MM.1S (cell line): Measurements from ENCODE around the gene GREB1.

Experiments used
- DNase-seq: peaks from one replicate; pipeline ENCODE4 v3.0.0-alpha.2; 2015
- H2AFZ ChIP-seq: fragments of 300-600 bp; sonication (generic); 2 replicates; pipeline ENCODE4 v1.6.0; 2016; ENCODE audit warnings: antibody characterized with exemption, low read length
- H3F3A ChIP-seq: fragments of 300-600 bp; sonication (generic); 2 replicates; pipeline ENCODE4 v1.6.1; 2016; ENCODE audit warnings: mild to moderate bottlenecking, antibody characterized with exemption, low read length, moderate library complexity, mixed read lengths; ENCODE audit not compliant: insufficient read depth
- H3K27ac ChIP-seq: fragments of 300-600 bp; sonication (generic); 2 replicates; pipeline ENCODE4 v1.5.1; 2016; ENCODE audit warnings: mild to moderate bottlenecking, low read length
- H3K27me3 ChIP-seq: fragments of 300-600 bp; sonication (generic); replicated peaks from 2 replicates; pipeline ENCODE4 v1.6.0; 2016; ENCODE audit warnings: low read length; ENCODE audit not compliant: insufficient read depth
- H3K36me3 ChIP-seq: fragments of 300-600 bp; sonication (generic); replicated peaks from 2 replicates; pipeline ENCODE4 v1.6.1; 2016; ENCODE audit warnings: mild to moderate bottlenecking, low read length, mixed read lengths; ENCODE audit not compliant: insufficient read depth
- H3K4me1 ChIP-seq: fragments of 300-600 bp; sonication (generic); 2 replicates; pipeline ENCODE4 v1.6.1; 2016; ENCODE audit warnings: low read length, mixed read lengths
- H3K4me2 ChIP-seq: fragments of 300-600 bp; sonication (generic); 2 replicates; pipeline ENCODE4 v1.6.0; 2016; ENCODE audit warnings: low read depth, low read length
- H3K4me3 ChIP-seq: fragments of 300-600 bp; sonication (generic); 2 replicates; pipeline ENCODE4 v1.5.1; 2016; ENCODE audit warnings: low read length, mixed read lengths
- H3K79me2 ChIP-seq: fragments of 300-600 bp; sonication (generic); 2 replicates; pipeline ENCODE4 v1.6.1; 2016; ENCODE audit warnings: mixed run types, low read length, mixed read lengths
- H3K9ac ChIP-seq: fragments of 300-600 bp; sonication (generic); 2 replicates; pipeline ENCODE4 v1.6.1; 2016; ENCODE audit warnings: low read length, mixed read lengths
- H3K9me2 ChIP-seq: fragments of 300-600 bp; sonication (generic); replicated peaks from 2 replicates; pipeline ENCODE4 v1.6.1; 2016; ENCODE audit warnings: mild to moderate bottlenecking, low read length, mixed read lengths; ENCODE audit not compliant: insufficient read depth
- H3K9me3 ChIP-seq: fragments of 300-600 bp; sonication (generic); replicated peaks from 2 replicates; pipeline ENCODE4 v1.6.1; 2016; ENCODE audit warnings: mild to moderate bottlenecking, low read length, mixed read lengths; ENCODE audit not compliant: insufficient read depth
- H4K20me1 ChIP-seq: fragments of 300-600 bp; sonication (generic); 2 replicates; pipeline ENCODE4 v1.6.1; 2016; ENCODE audit warnings: mild to moderate bottlenecking, low read length, moderate library complexity, mixed read lengths; ENCODE audit not compliant: insufficient read depth
- EZH2 ChIP-seq: fragments of 300-600 bp; sonication (generic); optimal IDR thresholded peaks from 2 replicates; pipeline ENCODE3; 2017; ENCODE audit warnings: low read depth, mild to moderate bottlenecking, antibody characterized with exemption, low read length, mixed read lengths
- EZH2phosphoT487 ChIP-seq: fragments of 300-600 bp; sonication (generic); IDR thresholded peaks from 2 replicates; pipeline ENCODE4 v1.6.1; 2018; ENCODE audit warnings: antibody characterized with exemption, low read length
- TF ChIP-seq, protein P1 (sequence below): fragments of 300-600 bp; sonication (generic); IDR thresholded peaks from 2 replicates; pipeline ENCODE4 v1.5.1; 2016; ENCODE audit warnings: antibody characterized with exemption, low read length, mixed read lengths

GREB1 gene

DNA sequence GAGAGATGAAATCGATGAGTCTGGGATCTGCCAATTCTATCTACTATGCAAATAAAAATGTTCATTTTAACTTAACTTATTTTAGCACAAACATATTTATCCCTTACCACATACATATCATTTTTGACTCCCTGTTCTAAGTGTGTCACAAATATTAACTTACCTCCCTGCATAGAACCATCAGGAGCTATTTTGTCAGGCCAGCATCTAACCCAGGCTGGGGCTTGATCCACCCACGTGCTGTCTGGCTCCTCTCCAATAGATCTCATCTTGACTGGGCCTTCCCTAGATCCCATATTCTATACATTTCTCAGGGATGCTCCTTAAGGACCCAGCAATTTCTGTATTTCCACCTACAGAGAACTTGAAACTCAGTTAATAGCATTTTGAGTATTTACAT lies 115.2 kb downstream of the GREB1 start:
- H3K9ac ChIP-seq: no peak overlapping the region
- H3F3A ChIP-seq: no peaks in the 10 kb centered on the region
- H3K9me2 ChIP-seq: no peaks in the 10 kb centered on the region
- H2AFZ ChIP-seq: no peak overlapping the region
- no peak for DNase-seq
- no peak overlapping the region for H3K4me3 ChIP-seq
- no peaks in the 10 kb centered on the region for H3K36me3 ChIP-seq
- H3K9me3 ChIP-seq: no peaks in the 10 kb centered on the region
- no peaks in the 10 kb centered on the region for H3K4me1 ChIP-seq
- H3K79me2 ChIP-seq: no peaks in the 10 kb centered on the region
- H3K27ac ChIP-seq: no peak overlapping the region
- TF ChIP-seq, protein P1, sequence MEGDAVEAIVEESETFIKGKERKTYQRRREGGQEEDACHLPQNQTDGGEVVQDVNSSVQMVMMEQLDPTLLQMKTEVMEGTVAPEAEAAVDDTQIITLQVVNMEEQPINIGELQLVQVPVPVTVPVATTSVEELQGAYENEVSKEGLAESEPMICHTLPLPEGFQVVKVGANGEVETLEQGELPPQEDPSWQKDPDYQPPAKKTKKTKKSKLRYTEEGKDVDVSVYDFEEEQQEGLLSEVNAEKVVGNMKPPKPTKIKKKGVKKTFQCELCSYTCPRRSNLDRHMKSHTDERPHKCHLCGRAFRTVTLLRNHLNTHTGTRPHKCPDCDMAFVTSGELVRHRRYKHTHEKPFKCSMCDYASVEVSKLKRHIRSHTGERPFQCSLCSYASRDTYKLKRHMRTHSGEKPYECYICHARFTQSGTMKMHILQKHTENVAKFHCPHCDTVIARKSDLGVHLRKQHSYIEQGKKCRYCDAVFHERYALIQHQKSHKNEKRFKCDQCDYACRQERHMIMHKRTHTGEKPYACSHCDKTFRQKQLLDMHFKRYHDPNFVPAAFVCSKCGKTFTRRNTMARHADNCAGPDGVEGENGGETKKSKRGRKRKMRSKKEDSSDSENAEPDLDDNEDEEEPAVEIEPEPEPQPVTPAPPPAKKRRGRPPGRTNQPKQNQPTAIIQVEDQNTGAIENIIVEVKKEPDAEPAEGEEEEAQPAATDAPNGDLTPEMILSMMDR: no peak
- TF ChIP-seq EZH2phosphoT487 (no peak), EZH2 (no peak)
- no peaks in the 10 kb centered on the region for H4K20me1 ChIP-seq
- H3K4me2 ChIP-seq: no peak overlapping the region
- H3K27me3 ChIP-seq: no peaks in the 10 kb centered on the region

- Histone ChIP-seq H3F3A (no peaks in the 10 kb centered on the region), H3K27me3 (no peaks in the 10 kb centered on the region), H3K79me2 (no peaks in the 10 kb centered on the region), H3K4me3 (no peak overlapping the region), H3K4me2 (no peak overlapping the region), H3K4me1 (no peaks in the 10 kb centered on the region), H2AFZ (no peak overlapping the region), H4K20me1 (no peaks in the 10 kb centered on the region), H3K27ac (no peak overlapping the region), H3K36me3 (no peaks in the 10 kb centered on the region), H3K9me3 (no peaks in the 10 kb centered on the region), H3K9me2 (no peaks in the 10 kb centered on the region), H3K9ac (no peak overlapping the region)
- DNase-seq: no peak
- TF ChIP-seq, protein P1: no peak
- TF ChIP-seq EZH2: no peak
- no peak for TF ChIP-seq EZH2phosphoT487
These were observed 118.2 kb downstream of the GREB1 start for GRCh38 chr2:11651856-11652548.

DNA sequence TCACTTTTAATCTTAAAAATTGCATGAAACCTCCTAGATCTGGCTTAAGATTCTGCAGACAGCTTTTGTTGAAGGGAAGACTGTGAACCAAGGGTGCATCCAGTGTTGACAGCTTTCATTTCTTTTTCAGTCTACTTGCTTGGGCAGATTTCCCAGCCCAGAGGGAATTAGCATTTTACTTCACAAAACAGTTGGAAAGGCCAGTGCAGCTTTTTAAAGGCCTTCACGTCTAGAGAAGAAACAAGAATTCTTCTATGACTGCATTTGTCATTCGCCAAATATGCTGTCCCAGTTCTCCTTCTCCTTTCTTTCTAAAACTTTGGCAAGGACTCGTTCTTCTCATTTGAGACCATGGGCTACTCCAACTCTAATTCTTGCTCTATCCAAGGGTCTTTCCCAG lies 118.7 kb downstream of the GREB1 start:
- no peaks in the 10 kb centered on the region for H3K79me2 ChIP-seq
- DNase-seq: no peak
- H4K20me1 ChIP-seq: no peaks in the 10 kb centered on the region
- no peak overlapping the region for H3K4me2 ChIP-seq
- no peak overlapping the region for H3K4me3 ChIP-seq
- H3K4me1 ChIP-seq: no peaks in the 10 kb centered on the region
- TF ChIP-seq EZH2 (no peak), EZH2phosphoT487 (no peak)
- TF ChIP-seq, protein P1: no peak
- no peak overlapping the region for H3K9ac ChIP-seq
- H3K9me2 ChIP-seq: no peaks in the 10 kb centered on the region
- H3K9me3 ChIP-seq: no peaks in the 10 kb centered on the region
- no peaks in the 10 kb centered on the region for H3K36me3 ChIP-seq
- no peaks in the 10 kb centered on the region for H3F3A ChIP-seq
- no peaks in the 10 kb centered on the region for H3K27me3 ChIP-seq
- no peak overlapping the region for H3K27ac ChIP-seq
- H2AFZ ChIP-seq: no peak overlapping the region
